GM12872 (cell line): ENCODE results near the gene KRTAP10-2.

Experiments used
- TF ChIP-seq, protein P1 (sequence below): IDR thresholded peaks from 3 replicates; pipeline ENCODE4 v1.5.1; 2011; ENCODE audit warnings: low read depth, mild to moderate bottlenecking, low read length, moderate library complexity; ENCODE audit not compliant: insufficient read depth

Gene KRTAP10-2

DNA sequence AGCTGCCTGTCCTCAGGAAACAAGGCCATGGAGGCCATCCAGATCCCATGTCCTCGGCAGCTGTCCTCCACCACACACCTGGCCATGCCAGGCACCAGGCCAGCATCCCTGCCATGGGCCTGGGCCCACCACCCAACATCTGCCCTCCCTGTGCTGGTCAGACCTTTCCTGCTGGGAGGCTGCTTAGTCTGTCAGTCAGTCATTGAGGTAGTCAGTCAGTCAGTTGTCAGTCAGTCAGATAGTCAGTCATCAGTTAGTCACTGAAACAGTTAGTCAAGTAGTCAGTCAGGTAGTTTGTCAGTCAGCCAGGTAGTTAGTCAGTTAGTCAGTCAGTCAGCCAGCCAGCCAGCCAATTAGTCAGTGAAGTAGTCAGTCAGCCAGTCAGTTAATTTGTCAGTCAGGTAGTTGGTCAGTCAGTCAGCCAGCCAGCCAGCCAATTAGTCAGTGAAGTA is 28.5 kb downstream of the KRTAP10-2 start:
- TF ChIP-seq, protein P1, sequence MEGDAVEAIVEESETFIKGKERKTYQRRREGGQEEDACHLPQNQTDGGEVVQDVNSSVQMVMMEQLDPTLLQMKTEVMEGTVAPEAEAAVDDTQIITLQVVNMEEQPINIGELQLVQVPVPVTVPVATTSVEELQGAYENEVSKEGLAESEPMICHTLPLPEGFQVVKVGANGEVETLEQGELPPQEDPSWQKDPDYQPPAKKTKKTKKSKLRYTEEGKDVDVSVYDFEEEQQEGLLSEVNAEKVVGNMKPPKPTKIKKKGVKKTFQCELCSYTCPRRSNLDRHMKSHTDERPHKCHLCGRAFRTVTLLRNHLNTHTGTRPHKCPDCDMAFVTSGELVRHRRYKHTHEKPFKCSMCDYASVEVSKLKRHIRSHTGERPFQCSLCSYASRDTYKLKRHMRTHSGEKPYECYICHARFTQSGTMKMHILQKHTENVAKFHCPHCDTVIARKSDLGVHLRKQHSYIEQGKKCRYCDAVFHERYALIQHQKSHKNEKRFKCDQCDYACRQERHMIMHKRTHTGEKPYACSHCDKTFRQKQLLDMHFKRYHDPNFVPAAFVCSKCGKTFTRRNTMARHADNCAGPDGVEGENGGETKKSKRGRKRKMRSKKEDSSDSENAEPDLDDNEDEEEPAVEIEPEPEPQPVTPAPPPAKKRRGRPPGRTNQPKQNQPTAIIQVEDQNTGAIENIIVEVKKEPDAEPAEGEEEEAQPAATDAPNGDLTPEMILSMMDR = no peak

DNA sequence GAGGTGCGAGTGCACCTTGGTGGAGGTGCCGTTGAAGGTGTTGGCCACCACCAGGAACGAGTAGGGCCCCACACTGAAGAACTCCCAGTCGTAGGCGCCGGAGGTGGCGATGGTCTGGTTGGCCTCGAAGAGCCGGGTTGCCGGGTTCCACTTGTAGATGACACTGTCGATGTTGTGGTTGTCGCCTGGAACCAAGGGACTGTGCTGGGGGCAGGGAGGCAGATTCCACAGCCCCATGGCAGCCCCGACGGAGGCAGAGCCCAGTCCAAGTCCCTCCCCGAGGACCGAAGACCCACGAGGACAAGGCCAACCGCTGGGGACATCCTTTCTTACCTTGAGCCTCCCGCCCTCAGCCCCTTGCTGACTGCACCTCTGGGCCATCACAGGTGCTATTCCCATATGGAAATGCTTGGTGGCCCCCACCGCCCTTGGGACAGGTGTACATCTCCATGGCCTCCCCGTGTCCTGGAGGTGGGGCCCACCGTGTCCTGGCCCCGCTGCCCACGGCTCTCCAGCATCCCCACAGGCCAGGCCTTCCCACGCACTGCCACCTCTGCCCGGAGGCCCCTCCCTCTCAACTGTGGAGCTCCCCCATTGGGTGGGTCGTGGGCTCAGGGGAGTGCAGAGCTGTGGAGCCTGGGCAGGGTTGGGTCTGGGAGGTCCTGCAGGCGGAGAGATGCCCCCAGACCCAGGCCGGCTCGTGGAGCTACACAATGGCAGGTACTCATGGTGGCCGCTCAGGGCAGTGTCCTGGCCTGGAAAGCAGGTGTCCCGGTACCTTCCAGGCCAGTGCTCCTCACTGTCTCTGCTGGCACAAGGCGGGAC is 29.2 kb downstream of the KRTAP10-2 start:
- TF ChIP-seq, protein P1 = no peak

DNA sequence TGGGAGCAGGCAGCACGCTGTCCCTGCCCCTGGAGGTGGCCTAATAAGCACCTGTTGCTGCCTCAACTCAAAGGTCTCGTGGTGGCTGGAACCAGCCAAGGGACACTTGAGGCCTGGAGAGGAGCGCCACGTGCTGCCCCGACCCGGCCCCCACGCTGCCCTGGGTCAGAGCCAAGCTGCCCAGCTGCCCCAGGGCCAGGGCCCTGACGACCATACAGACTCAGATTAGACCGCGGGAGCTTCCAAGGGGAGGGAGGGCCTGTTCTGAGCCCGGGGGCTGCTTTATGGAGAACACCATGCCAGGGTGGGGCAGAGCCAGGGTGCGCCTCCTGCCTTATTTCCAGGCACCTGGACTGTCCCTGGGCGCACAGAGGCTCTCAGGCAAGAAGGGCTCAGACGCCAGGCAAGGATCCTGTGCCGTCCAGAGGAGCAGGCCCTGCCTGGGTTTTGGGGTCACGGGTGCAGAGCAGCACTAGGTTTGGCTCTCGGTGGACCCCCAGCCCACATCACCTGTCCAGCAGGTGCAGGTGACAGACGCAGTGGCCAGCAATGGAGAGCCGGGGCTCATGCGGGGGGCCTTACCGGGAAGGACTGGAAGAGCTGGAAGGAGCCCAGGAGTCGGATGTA is 29.9 kb downstream of the KRTAP10-2 start:
- TF ChIP-seq, protein P1 = no peak

DNA sequence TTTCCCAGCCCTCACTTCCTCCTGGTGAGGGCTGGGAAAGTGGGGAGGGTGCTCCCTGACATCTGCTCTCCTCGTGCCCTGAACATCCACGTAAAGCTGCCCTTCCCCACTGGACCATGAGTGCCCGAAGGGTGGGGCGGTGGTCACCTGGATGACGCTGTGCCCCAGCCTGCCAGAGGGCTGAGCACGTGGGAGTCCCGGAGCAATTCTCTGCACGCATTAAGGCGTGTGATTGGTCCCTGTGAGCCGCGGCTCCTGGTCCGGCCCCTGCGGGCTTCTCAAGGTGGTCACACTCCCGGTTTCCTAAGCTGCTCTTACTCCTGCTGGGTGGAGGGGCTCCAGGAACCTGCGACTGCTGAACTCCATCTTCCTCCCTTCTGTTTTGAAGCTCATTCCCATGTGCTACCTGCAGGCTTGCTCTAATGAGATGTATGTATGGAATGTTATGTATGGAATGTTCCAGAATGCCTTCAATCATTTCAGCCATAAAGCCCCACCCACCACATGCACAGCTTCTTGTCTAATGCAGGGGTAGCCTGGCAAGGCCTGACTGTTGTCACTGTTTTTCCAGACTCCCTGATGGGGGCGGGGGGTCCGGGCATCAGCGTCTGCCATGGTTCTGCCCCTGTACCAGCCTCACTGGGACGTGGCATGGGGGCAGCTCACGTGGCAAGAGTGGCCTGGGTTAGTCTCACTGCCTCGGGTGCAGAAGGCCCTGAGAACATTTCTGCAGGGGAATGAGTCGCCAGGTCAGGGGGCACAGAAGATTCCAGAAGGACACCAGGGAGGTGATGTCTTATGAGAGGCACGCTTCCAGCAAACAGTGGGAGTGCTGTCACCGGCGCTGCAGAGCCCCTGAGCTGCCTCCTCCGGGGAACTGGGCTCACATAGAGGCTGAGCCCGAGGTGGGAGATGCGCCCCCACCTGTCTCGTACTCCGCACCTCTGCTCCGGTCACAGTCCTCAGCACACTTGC is 30.7 kb downstream of the KRTAP10-2 start:
- TF ChIP-seq, protein P1 = no peak

DNA sequence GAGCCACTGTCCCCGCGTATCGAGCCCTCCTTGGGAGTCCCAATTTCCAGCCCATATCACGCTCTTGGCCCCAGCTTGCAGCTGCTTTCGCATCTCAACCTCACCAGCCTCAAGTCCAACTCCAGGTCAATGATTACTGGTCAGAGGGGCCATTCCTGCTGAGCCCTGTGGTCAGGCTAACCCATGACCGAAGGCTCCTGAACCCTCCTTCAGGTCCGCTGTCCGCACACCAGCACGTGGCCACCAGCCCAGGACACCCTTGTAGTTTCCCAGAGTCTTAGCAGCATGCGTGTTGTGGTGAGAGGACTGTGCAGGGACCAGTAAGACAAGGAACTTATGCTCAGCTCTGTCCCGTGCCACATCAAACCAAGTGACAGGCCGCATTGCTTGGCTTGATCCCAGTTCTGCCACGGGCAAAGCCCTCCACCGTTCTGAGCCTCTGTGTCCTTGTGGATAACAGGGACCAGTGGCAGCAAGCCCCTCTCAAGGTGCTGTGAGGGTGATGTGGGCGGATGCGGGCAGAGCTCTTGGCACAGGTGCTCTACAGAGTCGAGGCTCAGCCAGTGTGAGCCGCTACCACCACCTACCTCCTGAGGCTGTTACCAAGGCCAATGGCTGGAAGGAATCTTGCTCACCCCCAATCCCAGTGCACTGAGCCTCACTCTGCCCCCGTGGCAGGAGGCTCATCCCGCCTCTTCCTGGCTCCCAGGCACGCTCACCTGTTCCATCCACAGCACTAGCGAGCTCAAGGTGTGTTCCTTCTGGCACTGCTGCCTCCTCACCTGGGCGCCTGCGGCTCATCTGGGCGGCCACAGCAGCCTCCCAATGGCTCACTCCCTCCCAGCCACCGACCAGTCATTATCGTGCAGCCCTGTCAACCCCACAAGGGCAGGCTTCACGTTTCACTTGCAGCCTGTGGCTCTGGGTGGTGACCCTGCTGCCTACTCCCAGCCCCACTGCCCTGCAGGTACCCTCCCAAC is 31.7 kb downstream of the KRTAP10-2 start:
- TF ChIP-seq, protein P1 = no peak

DNA sequence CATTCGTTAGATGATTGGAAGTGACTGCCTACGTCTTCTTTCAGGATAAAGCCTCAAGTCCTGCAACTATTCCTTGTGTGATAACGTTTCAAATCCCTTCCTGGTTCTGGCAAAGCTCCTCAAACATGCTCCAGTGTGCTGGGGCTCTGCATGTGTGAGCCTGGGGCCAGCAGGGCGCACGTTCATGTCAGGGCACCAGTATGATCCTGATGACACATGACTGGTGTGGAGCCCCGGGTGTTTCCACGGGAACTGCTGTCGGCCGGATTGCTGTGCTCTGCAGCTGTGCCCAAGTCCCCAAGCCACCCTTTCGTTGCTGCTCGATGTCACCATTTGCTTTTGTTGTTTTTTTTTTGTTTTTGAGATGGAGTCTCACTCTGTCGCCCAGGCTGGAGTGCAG is 32.6 kb downstream of the KRTAP10-2 start:
- TF ChIP-seq, protein P1 = no peak
